ENCODE data around the gene PTPRM. TPM values are rescaled to one million over a fixed set of nuclear protein-coding genes. Genes with fewer than 3 reads are reported as not detected.

Gene PTPRM
- total and polyA plus RNA-seq, 2 experiments from 2014 or later = 1.6 to 5.3 TPM

DNA sequence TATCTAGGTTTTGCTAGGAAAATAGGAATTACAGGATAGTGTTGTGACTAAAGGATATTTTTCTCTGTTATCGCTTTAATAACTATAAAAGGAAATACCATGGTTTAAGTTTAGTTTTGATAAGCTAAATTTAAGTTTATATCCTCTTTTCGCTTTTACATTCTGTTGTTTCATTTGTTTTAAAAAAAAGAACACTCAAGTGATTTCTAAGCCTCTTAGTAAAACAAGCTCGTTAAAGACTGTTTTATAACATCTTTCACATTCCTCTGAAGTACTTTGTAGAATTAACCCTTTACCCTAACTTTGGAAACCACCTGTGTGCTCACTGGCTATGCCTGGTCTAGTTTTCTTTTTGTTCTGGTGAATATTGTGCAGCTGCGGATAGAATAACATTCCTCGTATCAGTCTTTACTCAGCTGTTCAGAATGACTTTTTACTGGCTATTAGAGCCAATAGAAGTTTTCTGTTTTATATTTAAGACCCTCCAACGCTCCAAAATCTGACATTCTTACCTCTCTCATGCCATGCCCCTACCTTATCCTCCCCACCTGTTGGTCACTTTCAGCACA is 183.1 kb downstream of the PTPRM start (continued):
- TF ChIP-seq, protein P1, sequence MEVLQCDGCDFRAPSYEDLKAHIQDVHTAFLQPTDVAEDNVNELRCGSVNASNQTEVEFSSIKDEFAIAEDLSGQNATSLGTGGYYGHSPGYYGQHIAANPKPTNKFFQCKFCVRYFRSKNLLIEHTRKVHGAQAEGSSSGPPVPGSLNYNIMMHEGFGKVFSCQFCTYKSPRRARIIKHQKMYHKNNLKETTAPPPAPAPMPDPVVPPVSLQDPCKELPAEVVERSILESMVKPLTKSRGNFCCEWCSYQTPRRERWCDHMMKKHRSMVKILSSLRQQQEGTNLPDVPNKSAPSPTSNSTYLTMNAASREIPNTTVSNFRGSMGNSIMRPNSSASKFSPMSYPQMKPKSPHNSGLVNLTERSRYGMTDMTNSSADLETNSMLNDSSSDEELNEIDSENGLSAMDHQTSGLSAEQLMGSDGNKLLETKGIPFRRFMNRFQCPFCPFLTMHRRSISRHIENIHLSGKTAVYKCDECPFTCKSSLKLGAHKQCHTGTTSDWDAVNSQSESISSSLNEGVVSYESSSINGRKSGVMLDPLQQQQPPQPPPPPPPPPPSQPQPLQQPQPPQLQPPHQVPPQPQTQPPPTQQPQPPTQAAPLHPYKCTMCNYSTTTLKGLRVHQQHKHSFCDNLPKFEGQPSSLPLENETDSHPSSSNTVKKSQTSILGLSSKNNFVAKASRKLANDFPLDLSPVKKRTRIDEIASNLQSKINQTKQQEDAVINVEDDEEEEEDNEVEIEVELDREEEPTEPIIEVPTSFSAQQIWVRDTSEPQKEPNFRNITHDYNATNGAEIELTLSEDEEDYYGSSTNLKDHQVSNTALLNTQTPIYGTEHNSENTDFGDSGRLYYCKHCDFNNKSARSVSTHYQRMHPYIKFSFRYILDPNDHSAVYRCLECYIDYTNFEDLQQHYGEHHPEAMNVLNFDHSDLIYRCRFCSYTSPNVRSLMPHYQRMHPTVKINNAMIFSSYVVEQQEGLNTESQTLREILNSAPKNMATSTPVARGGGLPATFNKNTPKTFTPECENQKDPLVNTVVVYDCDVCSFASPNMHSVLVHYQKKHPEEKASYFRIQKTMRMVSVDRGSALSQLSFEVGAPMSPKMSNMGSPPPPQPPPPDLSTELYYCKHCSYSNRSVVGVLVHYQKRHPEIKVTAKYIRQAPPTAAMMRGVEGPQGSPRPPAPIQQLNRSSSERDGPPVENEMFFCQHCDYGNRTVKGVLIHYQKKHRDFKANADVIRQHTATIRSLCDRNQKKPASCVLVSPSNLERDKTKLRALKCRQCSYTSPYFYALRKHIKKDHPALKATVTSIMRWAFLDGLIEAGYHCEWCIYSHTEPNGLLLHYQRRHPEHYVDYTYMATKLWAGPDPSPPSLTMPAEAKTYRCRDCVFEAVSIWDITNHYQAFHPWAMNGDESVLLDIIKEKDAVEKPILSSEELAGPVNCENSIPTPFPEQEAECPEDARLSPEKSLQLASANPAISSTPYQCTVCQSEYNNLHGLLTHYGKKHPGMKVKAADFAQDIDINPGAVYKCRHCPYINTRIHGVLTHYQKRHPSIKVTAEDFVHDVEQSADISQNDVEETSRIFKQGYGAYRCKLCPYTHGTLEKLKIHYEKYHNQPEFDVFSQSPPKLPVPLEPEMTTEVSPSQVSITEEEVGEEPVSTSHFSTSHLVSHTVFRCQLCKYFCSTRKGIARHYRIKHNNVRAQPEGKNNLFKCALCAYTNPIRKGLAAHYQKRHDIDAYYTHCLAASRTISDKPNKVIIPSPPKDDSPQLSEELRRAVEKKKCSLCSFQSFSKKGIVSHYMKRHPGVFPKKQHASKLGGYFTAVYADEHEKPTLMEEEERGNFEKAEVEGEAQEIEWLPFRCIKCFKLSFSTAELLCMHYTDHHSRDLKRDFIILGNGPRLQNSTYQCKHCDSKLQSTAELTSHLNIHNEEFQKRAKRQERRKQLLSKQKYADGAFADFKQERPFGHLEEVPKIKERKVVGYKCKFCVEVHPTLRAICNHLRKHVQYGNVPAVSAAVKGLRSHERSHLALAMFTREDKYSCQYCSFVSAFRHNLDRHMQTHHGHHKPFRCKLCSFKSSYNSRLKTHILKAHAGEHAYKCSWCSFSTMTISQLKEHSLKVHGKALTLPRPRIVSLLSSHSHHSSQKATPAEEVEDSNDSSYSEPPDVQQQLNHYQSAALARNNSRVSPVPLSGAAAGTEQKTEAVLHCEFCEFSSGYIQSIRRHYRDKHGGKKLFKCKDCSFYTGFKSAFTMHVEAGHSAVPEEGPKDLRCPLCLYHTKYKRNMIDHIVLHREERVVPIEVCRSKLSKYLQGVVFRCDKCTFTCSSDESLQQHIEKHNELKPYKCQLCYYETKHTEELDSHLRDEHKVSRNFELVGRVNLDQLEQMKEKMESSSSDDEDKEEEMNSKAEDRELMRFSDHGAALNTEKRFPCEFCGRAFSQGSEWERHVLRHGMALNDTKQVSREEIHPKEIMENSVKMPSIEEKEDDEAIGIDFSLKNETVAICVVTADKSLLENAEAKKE (CRISPR knock-in tag; IDR thresholded peaks at IDR 0.05) = no peak
- TF ChIP-seq EZH2 (IDR thresholded peaks at IDR 0.05; ENCODE audit: low read depth, unreplicated experiment) (no peak), EZH2phosphoT487 (IDR thresholded peaks at IDR 0.05; ENCODE audit: unreplicated experiment) (no peak), JUNB (IDR thresholded peaks at IDR 0.05; ENCODE audit: unreplicated experiment) (no peak)

DNA sequence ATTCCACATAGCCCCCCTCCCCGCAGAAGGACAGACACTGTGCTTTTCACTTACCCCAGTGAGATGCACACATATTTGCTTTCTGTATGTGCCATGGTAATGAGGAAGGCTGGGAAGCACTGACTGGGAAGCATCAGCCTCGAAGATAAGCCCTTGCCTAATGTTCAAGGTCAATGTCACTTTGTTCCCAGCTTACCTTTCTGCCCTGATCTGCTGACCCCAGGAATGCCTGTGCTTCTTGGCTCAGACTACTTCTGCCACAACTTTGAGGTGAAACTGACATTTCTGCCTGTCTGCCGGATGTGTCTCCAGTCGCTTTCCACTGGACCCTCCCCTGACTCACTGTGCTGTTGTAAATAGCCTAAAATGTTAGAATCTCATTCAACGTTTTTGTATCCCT is 183.8 kb downstream of the PTPRM start:
- no peak overlapping the region for H2AFZ ChIP-seq
- H3K27ac Mint-ChIP-seq = no peak overlapping the region
- H3K79me2 ChIP-seq (replicated peaks; ENCODE audit: insufficient read depth) = no peaks in the 10 kb centered on the region
- peaks cover 29% of the 10 kb centered on the region for H3K4me1 Mint-ChIP-seq
- H3K4me3 Mint-ChIP-seq = no peak overlapping the region
- no peaks in the 10 kb centered on the region for H3K9me2 ChIP-seq (ENCODE audit: insufficient read depth)
- H3K36me3 ChIP-seq (ENCODE audit: insufficient read depth) = no peaks in the 10 kb centered on the region
- H3K27ac ChIP-seq (ENCODE audit: low read depth) = no peak overlapping the region
- no peaks in the 10 kb centered on the region for H3K27me3 Mint-ChIP-seq (ENCODE audit: insufficient read depth, low read depth, poor library complexity)
- H3K9me3 Mint-ChIP-seq = peaks cover 10% of the 10 kb centered on the region
- H4K20me1 ChIP-seq (replicated peaks; ENCODE audit: insufficient read depth) = no peaks in the 10 kb centered on the region
- no peak overlapping the region for H3K4me3 ChIP-seq
- H3F3A ChIP-seq (replicated peaks; ENCODE audit: low read depth) = no peaks in the 10 kb centered on the region
- peaks cover 27% of the 10 kb centered on the region for H3K4me1 ChIP-seq (ENCODE audit: insufficient read depth)
- ATAC-seq (no peak), DNase-seq (ENCODE audit: low spot score) (no peak)
- H3K27me3 ChIP-seq (ENCODE audit: insufficient read depth) = no peaks in the 10 kb centered on the region
- TF ChIP-seq, protein P2, sequence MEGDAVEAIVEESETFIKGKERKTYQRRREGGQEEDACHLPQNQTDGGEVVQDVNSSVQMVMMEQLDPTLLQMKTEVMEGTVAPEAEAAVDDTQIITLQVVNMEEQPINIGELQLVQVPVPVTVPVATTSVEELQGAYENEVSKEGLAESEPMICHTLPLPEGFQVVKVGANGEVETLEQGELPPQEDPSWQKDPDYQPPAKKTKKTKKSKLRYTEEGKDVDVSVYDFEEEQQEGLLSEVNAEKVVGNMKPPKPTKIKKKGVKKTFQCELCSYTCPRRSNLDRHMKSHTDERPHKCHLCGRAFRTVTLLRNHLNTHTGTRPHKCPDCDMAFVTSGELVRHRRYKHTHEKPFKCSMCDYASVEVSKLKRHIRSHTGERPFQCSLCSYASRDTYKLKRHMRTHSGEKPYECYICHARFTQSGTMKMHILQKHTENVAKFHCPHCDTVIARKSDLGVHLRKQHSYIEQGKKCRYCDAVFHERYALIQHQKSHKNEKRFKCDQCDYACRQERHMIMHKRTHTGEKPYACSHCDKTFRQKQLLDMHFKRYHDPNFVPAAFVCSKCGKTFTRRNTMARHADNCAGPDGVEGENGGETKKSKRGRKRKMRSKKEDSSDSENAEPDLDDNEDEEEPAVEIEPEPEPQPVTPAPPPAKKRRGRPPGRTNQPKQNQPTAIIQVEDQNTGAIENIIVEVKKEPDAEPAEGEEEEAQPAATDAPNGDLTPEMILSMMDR (conservative IDR thresholded peaks at IDR 0.05; ENCODE audit: low read depth in 2 of 2) = no peak
- no peak for TF ChIP-seq POLR2AphosphoS5 (IDR thresholded peaks at IDR 0.05; ENCODE audit: low read depth)
- TF ChIP-seq, protein P1 (CRISPR knock-in tag; IDR thresholded peaks at IDR 0.05) = no peak
- no peak for TF ChIP-seq ZNF114 (CRISPR knock-in tag; IDR thresholded peaks at IDR 0.05)
- TF ChIP-seq EZH2phosphoT487 (IDR thresholded peaks at IDR 0.05; ENCODE audit: unreplicated experiment) = no peak
- no peak for TF ChIP-seq ZNF331 (CRISPR knock-in tag; IDR thresholded peaks at IDR 0.05; ENCODE audit: low read depth)
- H3K36me3 Mint-ChIP-seq (ENCODE audit: low read depth) = peaks cover 10% of the 10 kb centered on the region; the same call in 2 of the 3 replicates
- no peak overlapping the region for H3K4me2 ChIP-seq
